GM12892 (cell line): ENCODE results near the gene DAPK1.

Experiments used
- POLR2A ChIP-seq: IDR thresholded peaks from 2 replicates; pipeline ENCODE4 v1.6.1; 2011; ENCODE audit warnings: low read depth, low read length, control low read depth
- POLR2AphosphoS5 ChIP-seq: IDR thresholded peaks from 2 replicates; pipeline ENCODE4 v1.6.1; 2011; ENCODE audit warnings: low read depth, low read length, control low read depth
- TAF1 ChIP-seq: IDR thresholded peaks from 2 replicates; pipeline ENCODE4 v1.6.1; 2011; ENCODE audit warnings: low read depth, mild to moderate bottlenecking, control low read depth, low read length, borderline replicate concordance

- TF ChIP-seq POLR2AphosphoS5 (no peak), POLR2A (no peak), TAF1 (no peak)
Observed at GRCh38 chr9:87748881-87749280, 251.2 kb downstream of the DAPK1 start.
